Upper lobe of left lung (tissue), 6 donors: ENCODE measurements around the gene CAPN9. TPM values are rescaled to one million over a fixed set of nuclear protein-coding genes. Genes with fewer than 3 reads are reported as not detected.

Experiments used
- ATAC-seq, 2 donors: fragments of 200-7000 bp; cut with Tn5 transposase; one replicate each; pipeline ENCODE4 v1.9.1; 2022; ENCODE audit warnings: mild to moderate bottlenecking in 2 of 2, moderate library complexity in 2 of 2; ENCODE audit not compliant: low FRiP score in 2 of 2
- DNase-seq, 2 donors: peaks; one replicate each; pipeline ENCODE4 v3.0.0-alpha.2; 2019 to 2020
- H3K27ac ChIP-seq, 4 donors: fragments of 200-600 bp; sonication (generic); one replicate each; pipeline ENCODE4 v1.5.1; 2016 to 2019
- H3K27me3 ChIP-seq, 4 donors: fragments of 200-600 bp; sonication (generic); one replicate each; pipeline ENCODE4 v1.5.1; 2017 to 2019
- H3K36me3 ChIP-seq, 4 donors: fragments of 200-600 bp; sonication (generic); one replicate each; pipeline ENCODE4 v1.5.1; 2016 to 2019
- H3K4me1 ChIP-seq, 4 donors: fragments of 200-600 bp; sonication (generic); one replicate each; pipeline ENCODE4 v1.5.1; 2018 to 2019
- H3K4me3 ChIP-seq, 4 donors: fragments of 200-600 bp; sonication (generic); one replicate each; pipeline ENCODE4 v1.5.1; 2017 to 2019; ENCODE audit warnings: mild to moderate bottlenecking in 2 of 4, moderate library complexity in 1 of 4
- H3K9me3 ChIP-seq, 4 donors: fragments of 200-600 bp; sonication (generic); one replicate each; pipeline ENCODE4 v1.5.1; 2018 to 2019
- EP300 ChIP-seq, 4 donors: sonication (generic); formaldehyde crosslinking; IDR thresholded peaks; one replicate each; pipeline ENCODE4 v1.5.1; 2017; ENCODE audit warnings: antibody characterized with exemption in 4 of 4, control low read depth in 2 of 4
- POLR2A ChIP-seq, 4 donors: fragments of 450-650 bp; IDR thresholded peaks; one replicate each; pipeline ENCODE4 v1.5.1; 2016 to 2017; ENCODE audit warnings: antibody characterized with exemption in 4 of 4, mild to moderate bottlenecking in 2 of 4
- POLR2AphosphoS5 ChIP-seq, 2 donors: sonication (generic); formaldehyde crosslinking; IDR thresholded peaks; one replicate each; pipeline ENCODE4 v1.5.1; 2017; ENCODE audit warnings: antibody characterized with exemption in 2 of 2
- WGBS, 2 donors: methylation state at CpG; one replicate each; pipeline ENCODE4 v1.1.5; 2017 to 2018; 5-methylcytosine and 5-hydroxymethylcytosine counted together
- total RNA-seq, 6 donors: library from RNA; depleted of rRNA in 4 of 6; stranded (reverse); fragments of >200 nt in 4 of 6; gene quantifications; one replicate each; pipeline versions ENCODE4 v1.1.0 to v1.2.1, GENCODE V29; 2016 to 2021
- TF ChIP-seq, protein P1 (sequence below), 6 experiments: fragments of 450-650 bp in 4 of 6; fragments of 200-600 bp in 2 of 6; sonication (generic) in 2 of 6; IDR thresholded peaks; one replicate each; pipeline ENCODE4 v1.5.1; 2016 to 2019; ENCODE audit warnings: antibody characterized with exemption in 6 of 6
- donor health status: DM: no; HTN: no; CAD: no; lungs with moderate emphysema.
- donor health status: DM: no; HTN: yes; CAD: no; lungs with severe emphysema.

The CAPN9 gene
- total RNA-seq, 6 donors from 2014 or later, result 8.0 to 29.0 (median 19.6) TPM

DNA sequence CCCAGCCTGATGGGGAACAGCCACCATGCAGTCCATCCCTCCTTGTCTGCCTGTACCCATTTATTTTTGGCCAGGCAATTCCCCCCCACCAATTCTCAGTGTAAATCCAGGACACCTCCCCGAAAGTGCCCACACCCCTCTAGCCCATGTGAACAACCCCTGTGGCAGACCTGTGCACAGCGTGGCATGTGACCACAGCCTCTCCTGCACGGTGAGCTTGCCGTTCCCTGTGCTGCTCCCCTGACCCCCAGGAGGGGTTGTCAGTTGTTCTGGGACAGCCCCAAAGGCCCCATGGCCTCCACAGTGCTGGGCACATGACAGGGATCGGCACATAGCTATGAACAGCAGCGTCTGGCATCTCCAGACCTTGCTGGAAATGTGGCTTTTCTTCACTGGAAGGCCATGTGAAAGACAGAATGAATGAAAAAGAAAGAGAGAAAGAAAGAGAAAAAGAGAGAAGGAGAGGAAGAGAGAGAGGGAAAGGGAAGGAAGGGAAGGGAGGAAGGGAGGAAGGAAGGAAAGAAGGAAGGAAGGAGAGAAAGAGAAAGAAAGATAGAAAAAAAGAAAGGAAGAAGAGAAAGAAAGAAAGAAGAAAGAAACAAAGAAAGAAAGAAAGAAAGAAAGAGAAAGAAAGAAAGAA lies 3.9 kb downstream of the CAPN9 start:
- Histone ChIP-seq H3K36me3 (no peaks in the 10 kb centered on the region), H3K4me3 (no peak overlapping the region), H3K27ac (peak overlapping the region; percentile 19 to 79 (median 48)), H3K4me1 (peaks cover 0 to 46% (median 18%) of the 10 kb centered on the region in 4 donors), H3K27me3 (no peaks in the 10 kb centered on the region), H3K9me3 (no peaks in the 10 kb centered on the region)
- DNase-seq (no peak), ATAC-seq (no peak)
- whole genome bisulfite sequencing, 2 donors, result 52 to 62% methylated on average over 6 of the region's 6 CpGs
- TF ChIP-seq, protein P1, sequence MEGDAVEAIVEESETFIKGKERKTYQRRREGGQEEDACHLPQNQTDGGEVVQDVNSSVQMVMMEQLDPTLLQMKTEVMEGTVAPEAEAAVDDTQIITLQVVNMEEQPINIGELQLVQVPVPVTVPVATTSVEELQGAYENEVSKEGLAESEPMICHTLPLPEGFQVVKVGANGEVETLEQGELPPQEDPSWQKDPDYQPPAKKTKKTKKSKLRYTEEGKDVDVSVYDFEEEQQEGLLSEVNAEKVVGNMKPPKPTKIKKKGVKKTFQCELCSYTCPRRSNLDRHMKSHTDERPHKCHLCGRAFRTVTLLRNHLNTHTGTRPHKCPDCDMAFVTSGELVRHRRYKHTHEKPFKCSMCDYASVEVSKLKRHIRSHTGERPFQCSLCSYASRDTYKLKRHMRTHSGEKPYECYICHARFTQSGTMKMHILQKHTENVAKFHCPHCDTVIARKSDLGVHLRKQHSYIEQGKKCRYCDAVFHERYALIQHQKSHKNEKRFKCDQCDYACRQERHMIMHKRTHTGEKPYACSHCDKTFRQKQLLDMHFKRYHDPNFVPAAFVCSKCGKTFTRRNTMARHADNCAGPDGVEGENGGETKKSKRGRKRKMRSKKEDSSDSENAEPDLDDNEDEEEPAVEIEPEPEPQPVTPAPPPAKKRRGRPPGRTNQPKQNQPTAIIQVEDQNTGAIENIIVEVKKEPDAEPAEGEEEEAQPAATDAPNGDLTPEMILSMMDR (IDR thresholded peaks at IDR 0.05), result no peak
- TF ChIP-seq POLR2AphosphoS5 (IDR thresholded peaks at IDR 0.05) (no peak), POLR2A (IDR thresholded peaks at IDR 0.05) (no peak), EP300 (IDR thresholded peaks at IDR 0.05) (no peak)

DNA sequence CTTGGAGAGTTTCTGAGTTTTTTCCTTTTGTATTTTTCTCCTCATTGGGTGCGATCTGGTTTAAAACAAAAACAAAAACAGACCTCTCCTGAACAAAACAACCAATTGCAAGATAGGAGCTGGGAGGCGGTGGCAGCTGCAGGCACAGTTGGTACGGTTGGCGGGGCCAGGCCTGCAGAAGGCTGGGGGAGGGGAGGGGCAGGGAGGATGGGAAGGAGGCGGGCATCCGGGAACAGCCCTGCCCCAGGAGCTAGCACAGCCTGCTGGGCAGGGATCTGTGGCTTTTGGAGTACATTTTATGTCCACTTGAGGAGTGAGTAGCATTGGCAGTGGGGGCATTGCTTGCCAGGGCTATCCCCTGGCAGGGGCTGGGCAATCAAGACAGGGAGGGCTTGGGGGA lies 5.2 kb downstream of the CAPN9 start:
- peak; percentile 61 to 87 for DNase-seq
- peak overlapping the region; percentile 20 to 79 (median 44) for H3K27ac ChIP-seq
- ATAC-seq, result peak in 1 of 2 donors; percentile 57
- TF ChIP-seq EP300 (IDR thresholded peaks at IDR 0.05) (peak in 2 of 4 donors; percentile 5 to 57), POLR2A (IDR thresholded peaks at IDR 0.05) (no peak), POLR2AphosphoS5 (IDR thresholded peaks at IDR 0.05) (peak in 1 of 2 donors; percentile 32)
- TF ChIP-seq, protein P1 (IDR thresholded peaks at IDR 0.05), result no peak
- H3K4me3 ChIP-seq, result no peak overlapping the region
- H3K27me3 ChIP-seq, result no peaks in the 10 kb centered on the region
- 60 to 65% methylated on average over 6 of the region's 6 CpGs for WGBS, 2 donors
- H3K4me1 ChIP-seq, result peaks cover 0 to 38% (median 18%) of the 10 kb centered on the region in 4 donors
- H3K9me3 ChIP-seq, result no peaks in the 10 kb centered on the region
- no peaks in the 10 kb centered on the region for H3K36me3 ChIP-seq

DNA sequence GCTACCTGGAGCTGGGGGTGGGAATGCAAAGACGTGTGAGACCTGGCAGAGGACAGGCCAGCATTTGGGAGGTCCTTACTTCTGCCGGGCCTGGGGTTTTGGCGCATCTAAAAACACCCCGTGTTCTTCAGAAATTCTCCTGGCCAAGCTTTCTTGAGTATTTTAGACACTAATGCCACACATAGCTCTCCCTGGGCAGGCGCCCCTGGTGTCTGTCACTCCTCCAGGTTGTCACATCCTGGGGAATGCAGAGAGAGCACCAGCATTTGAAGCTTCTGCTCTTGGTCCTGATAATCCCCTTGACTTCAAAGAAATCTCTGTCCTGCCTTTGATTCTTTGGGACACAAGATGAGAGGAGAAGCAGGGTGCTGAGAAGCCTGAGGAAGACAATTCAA lies 6.0 kb downstream of the CAPN9 start:
- no peaks in the 10 kb centered on the region for H3K36me3 ChIP-seq
- TF ChIP-seq, protein P1 (IDR thresholded peaks at IDR 0.05), result no peak
- TF ChIP-seq POLR2AphosphoS5 (IDR thresholded peaks at IDR 0.05) (no peak), POLR2A (IDR thresholded peaks at IDR 0.05) (no peak), EP300 (IDR thresholded peaks at IDR 0.05) (no peak)
- no peaks in the 10 kb centered on the region for H3K27me3 ChIP-seq
- ATAC-seq, result no peak
- DNase-seq, result no peak
- H3K4me1 ChIP-seq, result peaks cover 0 to 37% (median 18%) of the 10 kb centered on the region in 4 donors
- H3K4me3 ChIP-seq, result no peak overlapping the region
- H3K27ac ChIP-seq, result peak overlapping the region in 3 of 4 donors; percentile 20 to 79 (median 49)
- no peaks in the 10 kb centered on the region for H3K9me3 ChIP-seq
- 70 to 93% methylated on average over 5 of the region's 5 CpGs for WGBS, 2 donors

DNA sequence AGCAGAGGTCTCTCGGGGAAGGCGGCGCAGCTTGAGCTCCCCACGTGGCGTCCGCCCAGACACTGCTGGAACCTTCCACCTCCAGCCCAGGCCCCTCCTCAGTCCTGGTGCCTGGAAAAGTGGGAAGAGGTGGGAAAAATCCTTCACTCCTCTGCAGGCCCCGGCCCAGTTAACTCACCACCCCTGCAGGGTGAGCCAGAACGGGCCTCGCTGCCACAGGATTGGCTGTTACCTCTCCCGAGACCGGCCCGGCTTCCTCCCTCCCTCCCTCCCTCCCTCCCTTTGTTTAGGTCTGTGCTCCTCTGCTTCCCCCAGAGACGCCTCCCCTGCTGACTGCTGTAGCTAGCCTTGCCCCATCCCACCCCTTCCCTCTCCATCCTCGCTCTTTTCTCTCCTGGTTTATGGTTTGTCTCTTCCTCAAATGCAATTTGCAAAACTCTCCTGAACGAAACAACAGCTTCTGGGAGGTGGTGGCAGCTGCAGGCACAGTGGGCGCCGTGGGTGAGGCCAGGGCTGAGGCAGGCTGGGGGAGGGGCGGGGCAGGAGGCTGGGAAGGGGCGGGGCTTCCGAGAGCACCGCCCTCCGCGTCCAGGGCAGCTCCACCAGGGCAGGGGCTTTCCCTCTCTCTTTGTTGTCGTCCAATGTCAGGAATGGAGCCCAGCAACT lies 6.5 kb downstream of the CAPN9 start:
- no peaks in the 10 kb centered on the region for H3K9me3 ChIP-seq
- H3K36me3 ChIP-seq, result no peaks in the 10 kb centered on the region
- WGBS, 2 donors, result 28 to 39% methylated on average over 21 to 24 of the region's 24 CpGs
- DNase-seq, result peak; percentile 55 to 85
- H3K27me3 ChIP-seq, result no peaks in the 10 kb centered on the region
- TF ChIP-seq EP300 (IDR thresholded peaks at IDR 0.05) (no peak), POLR2A (IDR thresholded peaks at IDR 0.05) (peak in 1 of 4 donors; percentile 23)
- peaks cover 0 to 37% (median 18%) of the 10 kb centered on the region in 4 donors for H3K4me1 ChIP-seq
- peak overlapping the region in 3 of 4 donors; percentile 20 to 79 (median 49) for H3K27ac ChIP-seq
- peak overlapping the region in 2 of 4 donors; percentile 3 to 31 for H3K4me3 ChIP-seq
- peak in 1 of 2 donors; percentile 49 for ATAC-seq

DNA sequence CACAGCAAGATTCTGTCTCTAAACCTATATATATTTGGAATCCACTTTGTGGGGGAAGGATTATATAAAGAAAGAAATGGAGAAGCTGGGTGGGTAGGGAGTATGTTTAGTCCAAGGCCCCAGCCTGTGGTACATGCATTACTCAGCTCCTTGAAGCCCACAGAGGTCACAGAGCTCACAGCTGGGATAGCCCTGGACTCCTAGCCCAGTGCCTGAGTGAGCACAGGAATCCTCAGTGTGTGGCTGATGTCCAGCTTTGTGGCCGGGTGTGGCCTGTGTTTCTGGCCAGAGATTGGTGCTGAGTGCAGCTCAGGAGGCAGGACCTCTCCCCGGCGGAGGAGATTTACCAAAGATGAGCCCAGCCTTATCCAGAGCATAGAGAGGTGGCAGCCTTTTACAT lies 7.6 kb downstream of the CAPN9 start:
- DNase-seq (peak in 1 of 2 donors; percentile 66), ATAC-seq (peak in 1 of 2 donors; percentile 74)
- 52 to 76% methylated on average over 3 of the region's 3 CpGs for WGBS, 2 donors

More for the DNA sequence above, 7.6 kb downstream of the CAPN9 start:
- TF ChIP-seq, protein P1 (IDR thresholded peaks at IDR 0.05), result no peak
- no peak for TF ChIP-seq EP300 (IDR thresholded peaks at IDR 0.05)
- TF ChIP-seq POLR2A (IDR thresholded peaks at IDR 0.05), result no peak
- no peak for TF ChIP-seq POLR2AphosphoS5 (IDR thresholded peaks at IDR 0.05)
- Histone ChIP-seq H3K27ac (no peak overlapping the region), H3K4me3 (no peak overlapping the region), H3K9me3 (no peaks in the 10 kb centered on the region), H3K36me3 (no peaks in the 10 kb centered on the region), H3K4me1 (peaks cover 0 to 37% (median 16%) of the 10 kb centered on the region in 4 donors), H3K27me3 (no peaks in the 10 kb centered on the region)
